SK-N-SH treated with all-trans-retinoic acid at 6 μM for 48 hours (cell line): Measurements from ENCODE around the gene IL16.

ENCODE experiments used
- ISL1 ChIP-seq: fragments of 250-450 bp; sonication (Bioruptor Pico); IDR thresholded peaks from 2 replicates; pipeline ENCODE4 v2.1.2; 2022; ENCODE audit warnings: mild to moderate bottlenecking, moderate library complexity
- PATZ1 ChIP-seq: fragments of 250-450 bp; sonication (Bioruptor Pico); IDR thresholded peaks from 2 replicates; pipeline ENCODE4 v1.8.0; 2020; ENCODE audit warnings: mild to moderate bottlenecking, moderate library complexity, borderline replicate concordance
- RARB ChIP-seq: fragments of 250-450 bp; sonication (Bioruptor Pico); IDR thresholded peaks from 2 replicates; pipeline ENCODE4 v1.8.0; 2021; ENCODE audit warnings: mild to moderate bottlenecking, moderate library complexity
- ZFP3 ChIP-seq: fragments of 250-450 bp; sonication (Bioruptor Pico); IDR thresholded peaks from 2 replicates; pipeline ENCODE4 v1.5.0; 2020; ENCODE audit warnings: mild to moderate bottlenecking, moderate library complexity
- ZNF70 ChIP-seq: fragments of 450-650 bp; formaldehyde crosslinking; IDR thresholded peaks from 2 replicates; pipeline ENCODE4 v1.5.0; 2020; ENCODE audit warnings: mild to moderate bottlenecking, moderate library complexity

- TF ChIP-seq RARB (no peak), PATZ1 (CRISPR knock-in tag) (no peak), ISL1 (CRISPR knock-in tag) (no peak), ZFP3 (no peak), ZNF70 (CRISPR knock-in tag) (no peak)
These were observed 95.3 kb downstream of the IL16 start for GRCh38 chr15:81291916-81292522.
